Hepatocyte (in vitro differentiated cells): ENCODE data around the gene ING5.

Experiments
- CTCF ChIP-seq: fragments of 200-600 bp; sonication (generic); IDR thresholded peaks from 2 replicates; pipeline ENCODE4 v1.5.1; 2016; ENCODE audit warnings: antibody characterized with exemption, mild to moderate bottlenecking; ENCODE audit not compliant: poor library complexity
- EZH2 ChIP-seq: fragments of 200-600 bp; sonication (generic); IDR thresholded peaks from 2 replicates; pipeline ENCODE4 v1.6.1; 2016; ENCODE audit warnings: antibody characterized with exemption, mild to moderate bottlenecking, borderline replicate concordance
- EZH2phosphoT487 ChIP-seq: fragments of 200-600 bp; sonication (generic); IDR thresholded peaks from one replicate; pipeline ENCODE4 v1.6.1; 2018; ENCODE audit warnings: antibody characterized with exemption, mild to moderate bottlenecking, low read depth, moderate library complexity; ENCODE audit not compliant: unreplicated experiment, severe bottlenecking

GRCh38 chr2:241673797-241674725, 27.8 kb upstream of the ING5 start:
- TF ChIP-seq CTCF (no peak), EZH2 (no peak), EZH2phosphoT487 (no peak)
